H1 (cell line): ENCODE results near the gene ZNF771. TPM values are rescaled to one million over a fixed set of nuclear protein-coding genes. Genes with fewer than 3 reads are reported as not detected.

Experiments used
- CTCF ChIA-PET: fragments of 300-600 bp; sonication (Branson Sonifier 250); formaldehyde crosslinking; loops from one replicate; lab custom pipeline; 2021; ENCODE audit not compliant: partially characterized antibody; lab: Charles Lee
- POLR2A ChIA-PET: fragments of 300-600 bp; sonication (Branson Sonifier 250); formaldehyde crosslinking; loops from one replicate; lab custom pipeline; 2021; ENCODE audit warnings: inconsistent platforms; ENCODE audit not compliant: partially characterized antibody; lab: Charles Lee
- DNase-seq, 2 experiments: peaks; one replicate each; pipeline versions ENCODE4 v3.0.0 to v3.0.0-alpha.2; 2010 to 2022; ENCODE audit warnings: low spot score in 2 of 2, low read depth in 1 of 2, mixed read lengths in 1 of 2
- FAIRE-seq: peaks from 2 replicates; lab custom pipeline; 2011; peaks lifted over from hg19 to GRCh38; lab: Jason Lieb, UNC
- H2AFZ ChIP-seq: 2 replicates; pipeline ENCODE4 v1.8.1; 2012; ENCODE audit warnings: low read length, inconsistent platforms
- H2AK5ac ChIP-seq: 2 replicates; pipeline ENCODE4 v1.6.1; 2013; ENCODE audit warnings: low read depth, low read length
- H2BK120ac ChIP-seq: replicated peaks from 2 replicates; pipeline ENCODE3; 2013; ENCODE audit warnings: low read depth, low read length, inconsistent platforms
- H2BK12ac ChIP-seq: 2 replicates; pipeline ENCODE4 v1.6.1; 2013; ENCODE audit warnings: low read depth, low read length
- H2BK15ac ChIP-seq: 2 replicates; pipeline ENCODE4 v1.6.1; 2013; ENCODE audit warnings: low read length
- H2BK20ac ChIP-seq: 2 replicates; pipeline ENCODE4 v1.6.1; 2013; ENCODE audit warnings: low read length
- H2BK5ac ChIP-seq: 2 replicates; pipeline ENCODE4 v1.6.1; 2013; ENCODE audit warnings: low read depth, low read length
- H3K14ac ChIP-seq: 2 replicates; pipeline ENCODE4 v1.6.1; 2013; ENCODE audit warnings: inconsistent platforms; ENCODE audit not compliant: insufficient read length
- H3K18ac ChIP-seq: 2 replicates; pipeline ENCODE4 v1.6.1; 2013; ENCODE audit warnings: low read length; ENCODE audit errors: extremely low read depth
- H3K23ac ChIP-seq: 2 replicates; pipeline ENCODE4 v1.6.1; 2013; ENCODE audit warnings: inconsistent platforms; ENCODE audit not compliant: insufficient read length
- H3K23me2 ChIP-seq: 2 replicates; pipeline ENCODE4 v1.6.1; 2013; ENCODE audit warnings: low read depth, low read length
- H3K27ac ChIP-seq: 2 replicates; pipeline ENCODE4 v1.6.1; 2011; ENCODE audit warnings: low read depth, low read length, inconsistent platforms
- H3K27me3 ChIP-seq, 4 experiments: replicated peaks in 1 of 4; 1 replicate in 1 of 4; 2 replicates in 3 of 4; pipeline versions ENCODE4 v1.6.1 to v1.8.1; 2011 to 2013; ENCODE audit warnings: low read length in 3 of 4, mild to moderate bottlenecking in 3 of 4, inconsistent platforms in 2 of 4, mixed read lengths in 2 of 4, moderate library complexity in 1 of 4; ENCODE audit not compliant: control insufficient read depth in 3 of 4, insufficient read depth in 3 of 4; ENCODE audit errors: extremely low read depth in 1 of 4
- H3K36me3 ChIP-seq, 4 experiments: 2 replicates each; pipeline versions ENCODE4 v1.6.1 to v1.8.1; 2011 to 2013; ENCODE audit warnings: mild to moderate bottlenecking in 4 of 4, low read length in 3 of 4, moderate library complexity in 2 of 4, control low read depth in 1 of 4, inconsistent platforms in 1 of 4; ENCODE audit not compliant: insufficient read depth in 4 of 4, control insufficient read depth in 2 of 4
- H3K4ac ChIP-seq: replicated peaks from 2 replicates; pipeline ENCODE3; 2013; ENCODE audit warnings: low read length, low read depth, mixed read lengths, inconsistent platforms; ENCODE audit not compliant: insufficient read length
- H3K4me1 ChIP-seq, 4 experiments: replicated peaks in 1 of 4; 1 replicate in 1 of 4; 2 replicates in 3 of 4; pipeline versions ENCODE4 v1.6.1 to v1.8.1; 2011 to 2013; ENCODE audit warnings: low read length in 3 of 4, inconsistent platforms in 2 of 4, mixed read lengths in 1 of 4; ENCODE audit not compliant: insufficient read depth in 4 of 4, control insufficient read depth in 3 of 4
- H3K4me2 ChIP-seq, 2 experiments: 2 replicates each; pipeline versions ENCODE4 v1.6.1 to v1.8.1; 2011 to 2013; ENCODE audit warnings: low read depth in 2 of 2, low read length in 2 of 2, control low read depth in 1 of 2, inconsistent platforms in 1 of 2, mild to moderate bottlenecking in 1 of 2; ENCODE audit not compliant: insufficient read depth in 1 of 2
- H3K4me3 ChIP-seq, 4 experiments: fragments of 200-600, 300-600 bp in 1 of 4; sonication (generic), shearing (Covaris generic), sonication (Bioruptor Twin) in 1 of 4; 2 replicates each; pipeline versions ENCODE4 v1.5.1 to v1.8.1; 2011 to 2016; ENCODE audit warnings: low read length in 4 of 4, low read depth in 3 of 4, control low read depth in 2 of 4, inconsistent platforms in 2 of 4, mild to moderate bottlenecking in 2 of 4, mixed read lengths in 1 of 4, moderate library complexity in 1 of 4; ENCODE audit not compliant: insufficient read depth in 2 of 4; ENCODE audit errors: extremely low read depth in 1 of 4
- H3K56ac ChIP-seq: replicated peaks from 2 replicates; pipeline ENCODE3; 2013; ENCODE audit warnings: low read depth, mild to moderate bottlenecking, mixed read lengths, low read length, inconsistent platforms; ENCODE audit not compliant: insufficient read length
- H3K79me1 ChIP-seq: 2 replicates; pipeline ENCODE4 v1.6.1; 2013; ENCODE audit warnings: low read depth, low read length, control low read depth
- H3K79me2 ChIP-seq, 2 experiments: 2 replicates each; pipeline versions ENCODE4 v1.6.1 to v1.8.1; 2012 to 2013; ENCODE audit warnings: low read length in 2 of 2, mild to moderate bottlenecking in 2 of 2, inconsistent platforms in 1 of 2; ENCODE audit not compliant: insufficient read depth in 2 of 2, control insufficient read depth in 1 of 2
- H3K9ac ChIP-seq, 4 experiments: replicated peaks in 1 of 4; 1 replicate in 1 of 4; 2 replicates in 3 of 4; pipeline versions ENCODE4 v1.6.1 to v1.8.1; 2011 to 2013; ENCODE audit warnings: low read depth in 3 of 4, low read length in 3 of 4, control low read depth in 2 of 4, mild to moderate bottlenecking in 2 of 4, moderate library complexity in 2 of 4, inconsistent platforms in 1 of 4; ENCODE audit errors: extremely low read depth in 1 of 4
- H3K9me3 ChIP-seq, 2 experiments: 2 replicates each; pipeline versions ENCODE4 v1.6.1 to v1.8.1; 2012 to 2013; ENCODE audit warnings: mild to moderate bottlenecking in 2 of 2, moderate library complexity in 2 of 2, control low read depth in 1 of 2, inconsistent platforms in 1 of 2, low read depth in 1 of 2, low read length in 1 of 2, mixed read lengths in 1 of 2; ENCODE audit not compliant: insufficient read depth in 2 of 2
- H4K20me1 ChIP-seq, 2 experiments: replicated peaks in 1 of 2; 2 replicates each; pipeline versions ENCODE3 to v1.8.1; 2011 to 2013; ENCODE audit warnings: inconsistent platforms in 2 of 2, low read length in 2 of 2, mild to moderate bottlenecking in 1 of 2; ENCODE audit not compliant: insufficient read depth in 2 of 2, control insufficient read depth in 1 of 2
- H4K5ac ChIP-seq: 2 replicates; pipeline ENCODE4 v1.6.1; 2013; ENCODE audit warnings: low read length, low read depth, mixed read lengths, inconsistent platforms; ENCODE audit not compliant: insufficient read length
- H4K8ac ChIP-seq: 2 replicates; pipeline ENCODE4 v1.8.0; 2013; ENCODE audit warnings: mild to moderate bottlenecking, moderate library complexity, low read length, inconsistent platforms; ENCODE audit not compliant: insufficient read depth; ENCODE audit errors: extremely low read depth
- H4K91ac ChIP-seq: replicated peaks from 2 replicates; pipeline ENCODE3; 2013; ENCODE audit warnings: low read length, mixed read lengths, inconsistent platforms; ENCODE audit not compliant: insufficient read length
- ASH2L ChIP-seq: fragments of 200-600, 300-600 bp; sonication (generic); IDR thresholded peaks from one replicate; pipeline ENCODE4 v1.7.1; 2017; ENCODE audit warnings: low read length
- BACH1 ChIP-seq: IDR thresholded peaks from 2 replicates; pipeline ENCODE4 v1.6.1; 2012; ENCODE audit warnings: low read length, improper control_type of control experiment
- CEBPB ChIP-seq: IDR thresholded peaks from 2 replicates; pipeline ENCODE4 v1.6.1; 2012; ENCODE audit warnings: low read depth, low read length
- CREB1 ChIP-seq: IDR thresholded peaks from 2 replicates; pipeline ENCODE4 v1.6.1; 2012; ENCODE audit warnings: inconsistent platforms
- GABPA ChIP-seq: IDR thresholded peaks from 2 replicates; pipeline ENCODE4 v1.6.1; 2011; ENCODE audit warnings: mild to moderate bottlenecking, low read length, moderate library complexity, borderline replicate concordance; ENCODE audit not compliant: insufficient read depth
- JUN ChIP-seq: IDR thresholded peaks from 2 replicates; pipeline ENCODE4 v1.6.1; 2011; ENCODE audit warnings: low read depth, mild to moderate bottlenecking, improper control_type of control experiment, low read length
- MAFK ChIP-seq: IDR thresholded peaks from 2 replicates; pipeline ENCODE4 v1.6.1; 2012; ENCODE audit warnings: low read depth, mild to moderate bottlenecking, improper control_type of control experiment, low read length
- POLR2A ChIP-seq, 2 experiments: IDR thresholded peaks; 1 replicate in 1 of 2; 2 replicates in 1 of 2; pipeline ENCODE4 v1.6.1; 2011; ENCODE audit warnings: low read depth in 2 of 2, low read length in 2 of 2, mild to moderate bottlenecking in 2 of 2; ENCODE audit errors: control extremely low read depth in 1 of 2
- SP1 ChIP-seq: IDR thresholded peaks from 2 replicates; pipeline ENCODE4 v1.6.1; 2011; ENCODE audit warnings: low read depth, low read length
- SP2 ChIP-seq: IDR thresholded peaks from 2 replicates; pipeline ENCODE4 v1.6.1; 2012; ENCODE audit warnings: mild to moderate bottlenecking, low read length, inconsistent platforms
- TAF1 ChIP-seq: IDR thresholded peaks from 2 replicates; pipeline ENCODE4 v1.6.1; 2011; ENCODE audit warnings: mild to moderate bottlenecking, low read depth, low read length
- TEAD4 ChIP-seq: IDR thresholded peaks from 2 replicates; pipeline ENCODE4 v1.6.1; 2012; ENCODE audit warnings: low read depth, low read length, inconsistent platforms, mixed read lengths
- WGBS, 2 experiments: shearing (Covaris generic) in 1 of 2; methylation state at CpG; one replicate each; pipeline versions ENCODE4 v1.1.6 to v1.1.7; 2013 to 2015; ENCODE audit warnings: low lambda C conversion rate in 2 of 2, mixed read lengths in 2 of 2, inconsistent platforms in 1 of 2, low coverage in 1 of 2, missing lambda C conversion rate in 1 of 2; ENCODE audit not compliant: insufficient replicate concordance in 2 of 2, insufficient coverage in 1 of 2, insufficient read length in 1 of 2; ENCODE audit errors: extremely low coverage in 1 of 2, missing lambda C conversion rate in 1 of 2; 5-methylcytosine and 5-hydroxymethylcytosine counted together
- polyA plus RNA-seq, 7 experiments: library from polyadenylated mRNA; depleted of rRNA in 3 of 7; stranded (reverse) in 5 of 7; unstranded in 2 of 7; fragments of >200 nt in 5 of 7; fragments of 200-250 nt in 2 of 7; gene quantifications; 1 replicate in 5 of 7; 2 replicates in 1 of 7; 4 replicates in 1 of 7; pipeline versions ENCODE4 v1.2.1 to v1.2.3, GENCODE V29; 2011 to 2013; ENCODE audit warnings: missing spikeins in 2 of 7, mixed read lengths in 2 of 7
- total RNA-seq: library from RNA; stranded (reverse); fragmentation: NEBNext Ultra II Directional; extraction: Animal tissue kit (Norgen Biotek cat#: 25700); gene quantifications from 2 replicates; pipeline ENCODE4 v1.2.1, GENCODE V29; 2021

The ZNF771 gene
- total and polyA plus RNA-seq, 2 of the 8 experiments (the other 6 are each of a cell fraction or from before 2014, with no cell fraction given): 10.6 to 15.7 TPM

GRCh38 chr16:30395155-30395991 is 12.0 kb upstream of the ZNF771 start, which contains the start of gene ZNF48:
Gene ZNF48 (plus strand): TSS chr16:30395420. CDS start chr16:30395795, 375 bp downstream.
- Histone ChIP-seq H3K79me1 (no peaks in the 10 kb centered on the region; the same call in 1 of the 2 replicates), H2BK120ac (peak within 1 kb of the TSS; percentile 75), H2AFZ (peak within 1 kb of the TSS; percentile 11; the same call in 1 of the 2 replicates), H2BK5ac (peak within 1 kb of the TSS; percentile 97), H4K91ac (peak within 1 kb of the TSS; percentile 88), H2BK15ac (peak within 1 kb of the TSS; percentile 92; the same call in 1 of the 2 replicates), H3K79me2 (peaks cover 5 to 21% of the 10 kb centered on the region in 2 experiments; a peak in 2 of 4 replicates), H3K23ac (no peak within 1 kb of the TSS), H2BK12ac (0 out of 2 replicates have a peak within 1 kb of the TSS, but pooled peaks have one; percentile 75), H3K4ac (peak within 1 kb of the TSS; percentile 87), H2AK5ac (peak within 1 kb of the TSS; percentile 65; the same call in 1 of the 2 replicates), H3K14ac (peak within 1 kb of the TSS; percentile 21), H3K4me1 (peaks cover 0 to 15% (median 9%) of the 10 kb centered on the region in 4 experiments; a peak in 6 of 7 replicates), H3K4me2 (peak within 1 kb of the TSS; percentile 93 to 94), H3K4me3 (peak within 1 kb of the TSS; percentile 72 to 98 (median 92)), H3K36me3 (peaks cover 4 to 21% (median 14%) of the 10 kb centered on the region in 4 experiments; a peak in 6 of 8 replicates), H3K56ac (peak within 1 kb of the TSS; percentile 92), H3K27ac (peak within 1 kb of the TSS; percentile 88), H3K18ac (peak within 1 kb of the TSS; percentile 98), H3K23me2 (peaks cover 11% of the 10 kb centered on the region; the same call in 1 of the 2 replicates), H3K9ac (peak within 1 kb of the TSS; percentile 89 to 98 (median 93)), H4K20me1 (peaks cover 12 to 17% of the 10 kb centered on the region in 2 experiments), H2BK20ac (no peak within 1 kb of the TSS), H3K9me3 (no peaks in the 10 kb centered on the region), H4K5ac (peak within 1 kb of the TSS; percentile 93), H4K8ac (peak within 1 kb of the TSS; percentile 98), H3K27me3 (no peaks in the 10 kb centered on the region)
- ChIA-PET CTCF (interaction anchor here (0.6 to 2.4 kb wide), 14 partner anchors 11 to 220 kb away, joined by 3 to 20 read pairs (median 5); partner anchors contain the start of gene ZNF771), POLR2A (interaction anchor here (0.5 to 12.6 kb wide), 21 partner anchors 9 to 330 kb away, joined by 3 to 151 read pairs (median 4); partner anchors contain the start of genes ALDOA, CD2BP2, DCTPP1 and MYL11)
- WGBS, 2 experiments: 1% methylated on average over 78 of the region's 103 CpGs; no CpG with 5 or more reads in 1 of the 2 experiments
- no peak for FAIRE-seq
- DNase-seq: peak in 1 of 2 experiments; percentile 89
- TF ChIP-seq JUN (no peak), ASH2L (peak; percentile 19), MAFK (no peak), POLR2A (IDR thresholded peaks at IDR 0.05; ENCODE audit: control extremely low read depth in 1 of 2, low read depth in 2 of 2, low read length in 2 of 2) (peak in 1 of 2 experiments; percentile 73; a peak in 2 of 3 replicates), BACH1 (peak; percentile 19; the same call in 1 of the 2 replicates), GABPA (peak; percentile 79; the same call in 1 of the 2 replicates), CREB1 (peak; percentile 39), CEBPB (no peak), SP1 (peak; percentile 64), TEAD4 (no peak), TAF1 (peak; percentile 62), SP2 (peak; percentile 89)
